Motor neuron (in vitro differentiated cells): ENCODE results near the gene NINJ1. TPM values are rescaled to one million over a fixed set of nuclear protein-coding genes. Genes with fewer than 3 reads are reported as not detected.

Source experiments
- ATAC-seq, 8 experiments: fragments of 200-7000 bp; cut with Tn5 transposase; replicated peaks in 6 of 8; 2 replicates each; pipeline ENCODE4 v1.8.0; 2021; ENCODE audit warnings: mild to moderate bottlenecking in 8 of 8, moderate library complexity in 8 of 8
- H3K27ac ChIP-seq, 2 donors: fragments of 250-450 bp; sonication (Bioruptor Pico); 2 replicates each; pipeline ENCODE4 v1.9.0; 2021; ENCODE audit warnings: antibody characterized with exemption in 2 of 2, mild to moderate bottlenecking in 2 of 2, moderate library complexity in 1 of 2
- H3K4me1 ChIP-seq, 2 donors: fragments of 250-450 bp; sonication (Bioruptor Pico); replicated peaks in 1 of 2; 2 replicates each; pipeline ENCODE4 v1.6.1; 2021; ENCODE audit warnings: antibody characterized with exemption in 2 of 2, mild to moderate bottlenecking in 2 of 2, moderate library complexity in 1 of 2
- H3K4me3 ChIP-seq, 5 donors: fragments of 250-450 bp; sonication (Bioruptor Pico); 2 replicates each; pipeline ENCODE4 v1.9.0; 2021; ENCODE audit warnings: antibody characterized with exemption in 5 of 5, mild to moderate bottlenecking in 5 of 5, moderate library complexity in 4 of 5
- WGBS, 10 experiments: fragments of 450-650 bp; shearing (Covaris generic); methylation state at CpG; one replicate each; pipeline ENCODE4 v1.0.0; 2022; 5-methylcytosine and 5-hydroxymethylcytosine counted together
- in situ Hi-C, 9 experiments: fragments of 400-800 bp; cut with MboI; loops; one replicate each; pipeline ENCODE4 v1.15.0; 2021; ENCODE audit warnings: low sequenced_read_pairs in 9 of 9, low pct_unique_long_range_greater_than_20kb in 2 of 9; ENCODE audit not compliant: unreplicated experiment in 9 of 9
- total RNA-seq, 8 experiments: library from RNA; unstranded; fragments of 300-600 nt; gene quantifications; 2 replicates each; pipeline versions ENCODE4 v1.2.3 to v1.2.4, GENCODE V29; 2022

NINJ1 gene
- total RNA-seq, 8 experiments from 2014 or later = 12.2 to 59.1 (median 20.2) TPM

GRCh38 chr9:93171261-93171990, 37.4 kb upstream of the NINJ1 start:
- no peak overlapping the region for H3K27ac ChIP-seq
- 35 to 100% (median 84%) methylated on average over 1 to 6 of the region's 8 CpGs for WGBS, 10 experiments
- H3K4me3 ChIP-seq = no peak overlapping the region
- peaks cover 24 to 26% of the 10 kb centered on the region in 2 donors for H3K4me1 ChIP-seq
- in situ Hi-C loops = loop anchor here in 4 of 9 experiments (25.0 kb wide), 4 partner anchors 141 to 791 kb away; partner anchors contain the start of gene BARX1 (in 1 of the 4)
- ATAC-seq = no peak

DNA sequence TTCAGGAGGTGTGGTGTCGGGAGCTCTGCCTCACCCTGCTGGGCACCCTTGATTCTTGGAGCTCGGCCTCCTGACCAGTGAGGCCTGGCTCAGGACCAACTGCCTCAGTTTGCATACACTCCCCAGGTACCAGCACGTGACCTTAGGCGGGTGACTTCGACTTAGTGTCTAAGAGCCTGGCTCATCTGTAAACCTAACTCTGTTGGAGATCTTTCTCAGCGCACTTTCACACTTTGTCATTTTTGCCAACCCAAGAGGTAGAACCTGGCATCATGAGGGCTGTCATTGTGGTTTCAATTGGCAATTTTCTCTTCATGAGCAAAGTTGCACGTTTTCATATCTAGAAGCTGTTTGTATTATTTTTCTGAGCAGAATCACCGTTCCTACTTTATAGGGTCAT, 36.5 kb upstream of the NINJ1 start:
- WGBS, 10 experiments = 33 to 100% (median 85%) methylated on average over 1 to 4 of the region's 8 CpGs; no CpG with 5 or more reads in 1 of the 10 experiments
- H3K4me1 ChIP-seq = peaks cover 24 to 26% of the 10 kb centered on the region in 2 donors
- in situ Hi-C loops = loop anchor here in 4 of 9 experiments (25.0 kb wide), 4 partner anchors 142 to 792 kb away; partner anchors contain the start of gene BARX1 (in 1 of the 4)
- no peak overlapping the region for H3K27ac ChIP-seq
- H3K4me3 ChIP-seq = no peak overlapping the region
- ATAC-seq = no peak

- H3K4me1 ChIP-seq = peaks cover 24 to 26% of the 10 kb centered on the region in 2 donors
- in situ Hi-C loops = loop anchor here in 6 of 9 experiments (10.0 to 25.0 kb wide), 5 partner anchors 135 to 793 kb away; partner anchors contain the start of gene BARX1 (in 1 of the 6)
- no peak overlapping the region for H3K4me3 ChIP-seq
- 38 to 88% (median 79%) methylated on average over 1 of the region's 1 CpG; no CpG with 5 or more reads in 6 of the 10 experiments for WGBS, 10 experiments
- no peak for ATAC-seq
- no peak overlapping the region for H3K27ac ChIP-seq
Observed at GRCh38 chr9:93169444-93169843, 35.4 kb upstream of the NINJ1 start.

GRCh38 chr9:93168581-93168980, 34.5 kb upstream of the NINJ1 start:
- no peak overlapping the region for H3K27ac ChIP-seq
- ATAC-seq = no peak
- 0 to 70% (median 64%) methylated on average over 1 to 4 of the region's 5 CpGs; no CpG with 5 or more reads in 5 of the 10 experiments for WGBS, 10 experiments
- H3K4me3 ChIP-seq = no peak overlapping the region
- H3K4me1 ChIP-seq = peaks cover 19 to 20% of the 10 kb centered on the region in 2 donors
- in situ Hi-C loops = loop anchor here in 6 of 9 experiments (10.0 to 25.0 kb wide), 5 partner anchors 136 to 794 kb away; partner anchors contain the start of gene BARX1 (in 1 of the 6)

GRCh38 chr9:93167838-93168237, 33.8 kb upstream of the NINJ1 start:
- Histone ChIP-seq H3K4me3 (no peak overlapping the region), H3K4me1 (peaks cover 12 to 13% of the 10 kb centered on the region in 2 donors), H3K27ac (no peak overlapping the region)
- no peak for ATAC-seq
- WGBS, 10 experiments = 0 to 88% (median 69%) methylated on average over 1 to 4 of the region's 4 CpGs; no CpG with 5 or more reads in 1 of the 10 experiments
- in situ Hi-C loops = loop anchor here in 6 of 9 experiments (10.0 to 25.0 kb wide), 5 partner anchors 137 to 794 kb away; partner anchors contain the start of gene BARX1 (in 1 of the 6)

GRCh38 chr9:93167185-93167584, 33.1 kb upstream of the NINJ1 start:
- WGBS, 10 experiments = 63 to 100% (median 90%) methylated on average over 1 to 6 of the region's 6 CpGs; no CpG with 5 or more reads in 3 of the 10 experiments
- no peak for ATAC-seq
- Histone ChIP-seq H3K4me1 (peaks cover 11 to 14% of the 10 kb centered on the region in 2 donors), H3K4me3 (no peak overlapping the region), H3K27ac (no peak overlapping the region)
- in situ Hi-C loops = loop anchor here in 6 of 9 experiments (10.0 to 25.0 kb wide), 5 partner anchors 138 to 795 kb away; partner anchors contain the start of gene BARX1 (in 1 of the 6)

GRCh38 chr9:93166699-93167098, 32.6 kb upstream of the NINJ1 start:
- no peak overlapping the region for H3K4me3 ChIP-seq
- H3K27ac ChIP-seq = no peak overlapping the region
- in situ Hi-C loops = loop anchor here in 6 of 9 experiments (10.0 to 25.0 kb wide), 5 partner anchors 138 to 796 kb away; partner anchors contain the start of gene BARX1 (in 1 of the 6)
- H3K4me1 ChIP-seq = peaks cover 13 to 18% of the 10 kb centered on the region in 2 donors
- ATAC-seq = no peak
- WGBS, 10 experiments = 0 to 87% (median 67%) methylated on average over 2 to 6 of the region's 7 CpGs; no CpG with 5 or more reads in 3 of the 10 experiments

DNA sequence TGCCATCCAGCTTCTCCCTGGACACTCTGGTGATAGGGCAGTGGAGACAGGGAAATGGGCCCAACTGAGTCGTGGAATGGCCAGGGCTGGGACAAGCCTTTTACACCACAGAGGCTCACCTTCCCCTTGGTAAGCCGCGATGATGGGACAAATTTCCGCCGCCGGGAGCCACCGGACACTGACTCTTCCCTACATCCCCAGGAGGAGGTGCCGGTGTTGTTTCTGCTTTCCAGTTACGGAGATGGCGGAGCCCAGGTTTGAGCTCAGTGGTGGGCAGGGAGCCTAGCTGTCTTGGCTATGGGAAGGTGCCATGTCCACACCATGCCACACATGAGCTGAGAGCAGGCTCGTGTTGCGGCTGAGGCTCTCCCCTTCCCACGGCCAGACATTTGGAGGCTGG, 30.0 kb upstream of the NINJ1 start:
- no peak for ATAC-seq

DNA sequence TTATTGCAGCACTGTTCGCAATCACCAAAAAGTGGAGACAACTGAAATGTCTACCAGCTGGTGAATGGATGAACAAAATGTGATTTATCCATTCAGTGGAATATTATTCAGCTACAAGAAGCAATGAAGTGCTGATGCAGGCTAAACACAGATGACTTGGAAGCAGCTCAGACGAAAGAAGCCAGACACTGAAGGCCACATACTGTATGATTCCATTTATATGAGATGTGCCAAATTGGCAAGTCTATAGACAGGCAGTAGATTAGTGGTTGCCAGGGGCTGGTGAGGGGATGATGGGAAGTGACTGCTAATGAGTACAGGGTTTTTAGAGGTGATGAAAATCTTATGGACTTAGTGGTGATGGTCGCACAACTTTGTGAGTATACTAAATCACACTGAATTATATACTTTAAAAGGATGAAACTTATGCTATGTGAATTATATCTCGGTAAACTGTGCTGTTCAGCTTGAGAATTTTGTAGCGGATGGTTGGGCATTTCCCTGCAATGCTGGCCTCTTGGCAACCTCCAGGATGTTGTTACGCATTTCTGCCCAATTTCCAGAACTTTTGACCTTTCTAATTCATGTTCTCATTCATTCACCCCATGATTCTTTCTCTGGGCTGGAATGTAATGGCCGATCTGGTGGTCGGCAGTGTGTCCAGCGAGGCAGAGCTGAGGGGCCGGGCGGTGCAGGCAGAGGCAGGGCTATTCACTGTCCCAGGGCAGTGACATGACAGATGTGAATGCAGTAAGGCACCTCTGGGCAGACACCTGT, 27.9 kb upstream of the NINJ1 start:
- ATAC-seq = peak in 1 of 8 experiments; percentile 30
- H3K27ac ChIP-seq = no peak overlapping the region
- no peak overlapping the region for H3K4me3 ChIP-seq
- in situ Hi-C loops = loop anchor here in 6 of 9 experiments (10.0 to 25.0 kb wide), 5 partner anchors 143 to 800 kb away; partner anchors contain the start of gene BARX1 (in 1 of the 6)
- WGBS, 10 experiments = 9 to 80% (median 43%) methylated on average over 1 to 9 of the region's 11 CpGs
- H3K4me1 ChIP-seq = peaks cover 4 to 17% of the 10 kb centered on the region in 2 donors

More for the DNA sequence above, 30.0 kb upstream of the NINJ1 start:
- in situ Hi-C loops = loop anchor here in 6 of 9 experiments (10.0 to 25.0 kb wide), 5 partner anchors 141 to 798 kb away; partner anchors contain the start of gene BARX1 (in 1 of the 6)
- peaks cover 13 to 24% of the 10 kb centered on the region in 2 donors for H3K4me1 ChIP-seq
- no peak overlapping the region for H3K27ac ChIP-seq
- 70 to 86% (median 72%) methylated on average over 3 to 9 of the region's 13 CpGs; no CpG with 5 or more reads in 7 of the 10 experiments for WGBS, 10 experiments
- H3K4me3 ChIP-seq = no peak overlapping the region

DNA sequence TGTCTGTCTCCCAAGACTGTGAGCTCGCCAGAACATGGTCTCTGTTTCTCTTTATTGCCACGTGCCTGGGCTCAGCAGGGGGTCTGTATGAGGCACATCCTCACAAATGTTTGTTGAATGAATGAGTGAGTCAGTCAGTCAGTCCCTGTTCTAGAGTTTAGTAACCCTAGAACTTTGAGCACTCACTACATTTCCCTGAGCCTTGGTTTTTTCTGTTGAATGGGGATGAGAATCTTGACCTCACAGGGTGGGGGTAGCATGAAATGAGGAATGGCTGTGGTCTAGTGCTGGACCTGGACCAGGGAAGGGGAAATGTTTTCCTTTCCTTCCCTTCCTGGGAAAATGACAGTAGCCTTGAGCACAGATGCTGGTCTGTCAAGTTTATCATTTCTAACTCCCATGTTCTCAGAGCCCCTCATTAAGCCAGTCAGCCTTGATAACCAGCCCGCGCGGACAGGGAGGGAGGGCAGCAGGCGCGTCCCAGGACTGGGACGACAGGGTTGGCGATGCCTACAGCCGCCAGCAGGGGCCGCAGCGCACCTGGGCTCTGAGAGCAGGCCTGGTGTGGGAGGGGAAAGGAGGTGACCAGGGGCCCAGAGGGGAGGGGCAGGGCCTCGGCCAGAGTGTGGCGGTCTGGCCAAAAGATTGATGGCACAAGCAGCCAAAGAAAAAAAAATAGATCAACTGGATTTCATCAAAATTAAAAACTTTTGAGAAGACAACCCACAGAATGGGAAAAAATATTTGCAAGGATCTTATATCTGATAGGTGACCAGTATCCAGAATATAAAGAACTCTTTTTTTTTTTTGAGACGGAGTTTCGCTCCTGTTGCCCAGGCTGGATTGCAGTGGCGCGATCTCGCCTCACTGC, 25.8 kb upstream of the NINJ1 start:
- Histone ChIP-seq H3K27ac (no peak overlapping the region), H3K4me1 (peaks cover 4 to 17% of the 10 kb centered on the region in 2 donors), H3K4me3 (no peak overlapping the region)
- peak; percentile 98 to 100 (median 99) for ATAC-seq
- in situ Hi-C loops = loop anchor here in 7 of 9 experiments (10.0 to 25.0 kb wide), 5 partner anchors 145 to 802 kb away; partner anchors contain the start of gene BARX1 (in 1 of the 7)
- 0 to 82% (median 23%) methylated on average over 1 to 6 of the region's 19 CpGs for WGBS, 10 experiments

DNA sequence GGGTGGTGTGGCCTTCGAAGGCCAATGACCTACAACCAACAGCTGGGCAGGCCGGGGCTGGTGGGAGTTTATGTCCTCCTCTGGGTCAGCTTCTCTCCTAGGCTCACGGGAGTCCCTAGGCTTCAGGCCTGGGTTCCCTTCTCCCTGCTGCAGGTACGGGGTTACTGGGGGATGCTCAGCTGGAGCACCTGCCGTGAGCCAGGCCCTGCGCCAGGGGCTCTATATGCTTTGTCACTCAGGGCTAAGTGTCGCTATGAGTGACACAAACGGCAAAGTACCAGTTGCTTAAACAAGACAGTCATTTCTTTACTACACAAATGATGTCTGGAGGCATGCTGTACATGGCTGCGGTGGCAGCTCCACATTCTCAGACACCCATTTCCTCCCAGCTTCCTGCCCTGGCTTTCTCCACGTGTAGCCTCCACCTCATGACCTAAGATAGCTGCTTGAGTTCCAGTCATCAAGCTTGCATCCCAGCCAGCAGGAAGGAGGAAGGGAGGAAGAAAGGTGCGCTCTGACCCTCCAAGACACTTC, 22.5 kb upstream of the NINJ1 start:
- in situ Hi-C loops = loop anchor here in 5 of 9 experiments (10.0 to 25.0 kb wide), 5 partner anchors 148 to 806 kb away; partner anchors contain the start of gene BARX1 (in 1 of the 5)
- ATAC-seq = no peak
- 65 to 100% (median 87%) methylated on average over 1 to 7 of the region's 11 CpGs; no CpG with 5 or more reads in 1 of the 10 experiments for WGBS, 10 experiments
- H3K27ac ChIP-seq = no peak overlapping the region
- peaks cover 0 to 6% of the 10 kb centered on the region in 2 donors for H3K4me1 ChIP-seq
- no peak overlapping the region for H3K4me3 ChIP-seq
